MCF 10A (cell line): ENCODE measurements around the gene ZNF469. TPM values are rescaled to one million over a fixed set of nuclear protein-coding genes. Genes with fewer than 3 reads are reported as not detected.

Experiments used
- Bru-seq: library from RNA; stranded (reverse); fragments of 400-500 nt; gene quantifications from one replicate; lab custom pipeline; 2021; lab: Mats Ljungman, UMichigan
- BruChase-seq, 2 experiments: library from RNA; stranded (reverse); fragments of 400-500 nt; gene quantifications; one replicate each; lab custom pipeline; 2021; lab: Mats Ljungman, UMichigan
- BruUV-seq: library from RNA; stranded (reverse); fragments of 400-500 nt; replicated peaks from 2 replicates; lab custom pipeline; 2021; lab: Mats Ljungman, UMichigan
- CTCF ChIA-PET: fragments of 300-600 bp; sonication (Branson Sonifier 250); formaldehyde crosslinking; extraction: SDS; loops from one replicate; lab custom pipeline; 2021; ENCODE audit warnings: antibody characterized with exemption, inconsistent platforms; lab: Yijun Ruan, JAX
- POLR2A ChIA-PET: fragments of 300-600, 350-650 bp; sonication (Branson Sonifier 250); formaldehyde crosslinking; extraction: SDS; loops from one replicate; lab custom pipeline; 2020; ENCODE audit warnings: antibody characterized with exemption, inconsistent platforms; lab: Yijun Ruan, JAX
- DNase-seq: peaks from one replicate; pipeline ENCODE4 v3.0.0-alpha.2; 2018; ENCODE audit not compliant: unreplicated experiment
- H3K27ac Mint-ChIP-seq: one replicate; pipeline ENCODE4 v1.8.0; 2022; ENCODE audit warnings: mild to moderate bottlenecking, low read depth, mixed read lengths; ENCODE audit not compliant: unreplicated experiment
- H3K27me3 Mint-ChIP-seq: one replicate; pipeline ENCODE4 v1.8.0; 2022; ENCODE audit warnings: mixed read lengths; ENCODE audit not compliant: insufficient read depth, unreplicated experiment
- H3K36me3 Mint-ChIP-seq: one replicate; pipeline ENCODE4 v1.8.0; 2022; ENCODE audit warnings: mild to moderate bottlenecking, moderate library complexity, mixed read lengths; ENCODE audit not compliant: insufficient read depth, unreplicated experiment
- H3K4me1 Mint-ChIP-seq: one replicate; pipeline ENCODE4 v1.8.0; 2022; ENCODE audit warnings: mixed read lengths; ENCODE audit not compliant: insufficient read depth, unreplicated experiment
- H3K4me3 Mint-ChIP-seq: one replicate; pipeline ENCODE4 v1.8.0; 2022; ENCODE audit warnings: mild to moderate bottlenecking, moderate library complexity, mixed read lengths; ENCODE audit not compliant: unreplicated experiment
- H3K9me3 Mint-ChIP-seq: one replicate; pipeline ENCODE4 v1.8.0; 2022; ENCODE audit warnings: mixed read lengths; ENCODE audit not compliant: unreplicated experiment
- intact Hi-C: fragments of 100-400 bp; cut with micrococcal nuclease; formaldehyde crosslinking; loops from 2 replicates; pipeline ENCODE4 v1.14.1; 2022
- long read RNA-seq: library from polyadenylated mRNA; stranded (forward); transcript quantifications from one replicate; pipeline ENCODE4 v2.0.0, GENCODE V29; 2022
- total RNA-seq: library from RNA; stranded (reverse); gene quantifications from 2 replicates; pipeline ENCODE4 v1.2.3, GENCODE V29; 2022
- TF ChIP-seq, protein P1 (sequence below): fragments of 200-600 bp; IDR thresholded peaks from one replicate; pipeline ENCODE4 v1.8.0; 2022; ENCODE audit warnings: antibody characterized with exemption, mild to moderate bottlenecking; ENCODE audit not compliant: unreplicated experiment

ZNF469 gene, protein sequence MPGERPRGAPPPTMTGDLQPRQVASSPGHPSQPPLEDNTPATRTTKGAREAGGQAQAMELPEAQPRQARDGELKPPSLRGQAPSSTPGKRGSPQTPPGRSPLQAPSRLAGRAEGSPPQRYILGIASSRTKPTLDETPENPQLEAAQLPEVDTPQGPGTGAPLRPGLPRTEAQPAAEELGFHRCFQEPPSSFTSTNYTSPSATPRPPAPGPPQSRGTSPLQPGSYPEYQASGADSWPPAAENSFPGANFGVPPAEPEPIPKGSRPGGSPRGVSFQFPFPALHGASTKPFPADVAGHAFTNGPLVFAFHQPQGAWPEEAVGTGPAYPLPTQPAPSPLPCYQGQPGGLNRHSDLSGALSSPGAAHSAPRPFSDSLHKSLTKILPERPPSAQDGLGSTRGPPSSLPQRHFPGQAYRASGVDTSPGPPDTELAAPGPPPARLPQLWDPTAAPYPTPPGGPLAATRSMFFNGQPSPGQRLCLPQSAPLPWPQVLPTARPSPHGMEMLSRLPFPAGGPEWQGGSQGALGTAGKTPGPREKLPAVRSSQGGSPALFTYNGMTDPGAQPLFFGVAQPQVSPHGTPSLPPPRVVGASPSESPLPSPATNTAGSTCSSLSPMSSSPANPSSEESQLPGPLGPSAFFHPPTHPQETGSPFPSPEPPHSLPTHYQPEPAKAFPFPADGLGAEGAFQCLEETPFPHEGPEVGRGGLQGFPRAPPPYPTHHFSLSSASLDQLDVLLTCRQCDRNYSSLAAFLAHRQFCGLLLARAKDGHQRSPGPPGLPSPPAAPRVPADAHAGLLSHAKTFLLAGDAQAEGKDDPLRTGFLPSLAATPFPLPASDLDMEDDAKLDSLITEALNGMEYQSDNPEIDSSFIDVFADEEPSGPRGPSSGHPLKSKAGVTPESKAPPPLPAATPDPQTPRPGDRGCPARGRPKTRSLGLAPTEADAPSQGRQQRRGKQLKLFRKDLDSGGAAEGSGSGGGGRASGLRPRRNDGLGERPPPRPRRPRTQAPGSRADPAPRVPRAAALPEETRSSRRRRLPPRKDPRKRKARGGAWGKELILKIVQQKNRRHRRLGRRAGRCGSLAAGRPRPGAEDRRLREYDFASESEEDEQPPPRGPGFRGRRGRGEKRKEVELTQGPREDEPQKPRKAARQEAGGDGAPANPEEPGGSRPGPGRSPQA (N-terminal part only)
- total RNA-seq (not detected in 2 replicates), Bru-seq, nascent RNA (not detected), BruChase-seq, experiment 1, labeled RNA remaining after a 6-hour chase (not detected), BruChase-seq, experiment 2, labeled RNA remaining after a 2-hour chase (not detected)
- long read RNA-seq, result 0 reads

DNA sequence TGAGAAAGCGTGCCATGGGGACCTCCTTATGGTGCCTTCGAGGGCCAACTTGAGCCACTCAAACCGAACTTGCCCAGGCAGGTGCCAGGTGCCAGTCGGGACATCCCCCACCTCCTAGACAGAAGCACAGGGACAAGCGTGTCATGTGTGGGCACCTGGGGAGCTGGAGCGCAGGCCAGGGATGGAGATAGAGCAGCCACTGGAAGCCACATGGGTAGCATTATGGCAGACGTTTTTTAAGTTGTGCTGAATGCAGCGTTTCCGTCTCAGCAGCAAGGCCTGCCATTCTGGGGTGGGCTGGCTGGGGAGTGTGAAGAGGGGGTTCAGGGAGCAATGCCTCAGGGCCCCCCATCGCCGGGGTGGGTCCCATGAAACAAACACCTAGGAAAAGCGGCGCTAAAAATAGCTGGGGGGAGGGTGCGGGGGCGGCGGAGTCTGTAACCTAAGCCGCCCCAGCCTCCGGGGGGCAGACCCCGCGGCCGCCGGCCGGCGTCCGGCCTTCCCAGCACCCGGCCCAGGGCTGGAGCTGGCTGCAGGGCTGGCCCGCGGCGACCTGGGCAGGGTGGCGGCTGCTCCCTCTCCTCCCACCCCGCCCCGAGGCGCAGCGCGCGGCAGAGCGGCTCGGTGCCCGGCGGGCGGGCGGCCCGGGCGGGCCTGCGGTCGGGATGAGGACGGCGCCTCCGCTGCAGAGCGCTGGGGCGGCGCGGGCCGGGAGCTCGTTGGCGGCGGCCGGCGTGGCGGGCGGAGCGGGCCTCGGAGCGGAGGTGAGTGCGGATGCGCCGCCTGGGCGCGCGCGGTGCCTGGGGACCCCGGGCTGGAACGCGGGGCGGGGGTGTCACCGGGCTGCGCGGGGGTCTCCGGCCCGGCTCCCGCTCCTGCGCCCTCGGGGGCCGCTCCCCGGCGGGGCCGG, at the start of gene ZNF469:
ZNF469 (plus strand) TSS at position 469 of the 910 bp plus-strand sequence. CDS start 44,512 bp downstream, outside the sequence.
- TF ChIP-seq, protein P1, sequence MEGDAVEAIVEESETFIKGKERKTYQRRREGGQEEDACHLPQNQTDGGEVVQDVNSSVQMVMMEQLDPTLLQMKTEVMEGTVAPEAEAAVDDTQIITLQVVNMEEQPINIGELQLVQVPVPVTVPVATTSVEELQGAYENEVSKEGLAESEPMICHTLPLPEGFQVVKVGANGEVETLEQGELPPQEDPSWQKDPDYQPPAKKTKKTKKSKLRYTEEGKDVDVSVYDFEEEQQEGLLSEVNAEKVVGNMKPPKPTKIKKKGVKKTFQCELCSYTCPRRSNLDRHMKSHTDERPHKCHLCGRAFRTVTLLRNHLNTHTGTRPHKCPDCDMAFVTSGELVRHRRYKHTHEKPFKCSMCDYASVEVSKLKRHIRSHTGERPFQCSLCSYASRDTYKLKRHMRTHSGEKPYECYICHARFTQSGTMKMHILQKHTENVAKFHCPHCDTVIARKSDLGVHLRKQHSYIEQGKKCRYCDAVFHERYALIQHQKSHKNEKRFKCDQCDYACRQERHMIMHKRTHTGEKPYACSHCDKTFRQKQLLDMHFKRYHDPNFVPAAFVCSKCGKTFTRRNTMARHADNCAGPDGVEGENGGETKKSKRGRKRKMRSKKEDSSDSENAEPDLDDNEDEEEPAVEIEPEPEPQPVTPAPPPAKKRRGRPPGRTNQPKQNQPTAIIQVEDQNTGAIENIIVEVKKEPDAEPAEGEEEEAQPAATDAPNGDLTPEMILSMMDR, result no peak
- H3K36me3 Mint-ChIP-seq, result peaks cover 6% of the 10 kb centered on the region
- H3K27me3 Mint-ChIP-seq, result no peaks in the 10 kb centered on the region
- ChIA-PET POLR2A (no interaction called here), CTCF (no interaction called here)
- no peak for DNase-seq
- H3K4me1 Mint-ChIP-seq, result no peaks in the 10 kb centered on the region
- no peak within 1 kb of the TSS for H3K4me3 Mint-ChIP-seq
- H3K9me3 Mint-ChIP-seq, result no peaks in the 10 kb centered on the region
- intact Hi-C loops, result no loop called here
- no peak within 1 kb of the TSS for H3K27ac Mint-ChIP-seq
- no TSS peak for BruUV-seq

DNA sequence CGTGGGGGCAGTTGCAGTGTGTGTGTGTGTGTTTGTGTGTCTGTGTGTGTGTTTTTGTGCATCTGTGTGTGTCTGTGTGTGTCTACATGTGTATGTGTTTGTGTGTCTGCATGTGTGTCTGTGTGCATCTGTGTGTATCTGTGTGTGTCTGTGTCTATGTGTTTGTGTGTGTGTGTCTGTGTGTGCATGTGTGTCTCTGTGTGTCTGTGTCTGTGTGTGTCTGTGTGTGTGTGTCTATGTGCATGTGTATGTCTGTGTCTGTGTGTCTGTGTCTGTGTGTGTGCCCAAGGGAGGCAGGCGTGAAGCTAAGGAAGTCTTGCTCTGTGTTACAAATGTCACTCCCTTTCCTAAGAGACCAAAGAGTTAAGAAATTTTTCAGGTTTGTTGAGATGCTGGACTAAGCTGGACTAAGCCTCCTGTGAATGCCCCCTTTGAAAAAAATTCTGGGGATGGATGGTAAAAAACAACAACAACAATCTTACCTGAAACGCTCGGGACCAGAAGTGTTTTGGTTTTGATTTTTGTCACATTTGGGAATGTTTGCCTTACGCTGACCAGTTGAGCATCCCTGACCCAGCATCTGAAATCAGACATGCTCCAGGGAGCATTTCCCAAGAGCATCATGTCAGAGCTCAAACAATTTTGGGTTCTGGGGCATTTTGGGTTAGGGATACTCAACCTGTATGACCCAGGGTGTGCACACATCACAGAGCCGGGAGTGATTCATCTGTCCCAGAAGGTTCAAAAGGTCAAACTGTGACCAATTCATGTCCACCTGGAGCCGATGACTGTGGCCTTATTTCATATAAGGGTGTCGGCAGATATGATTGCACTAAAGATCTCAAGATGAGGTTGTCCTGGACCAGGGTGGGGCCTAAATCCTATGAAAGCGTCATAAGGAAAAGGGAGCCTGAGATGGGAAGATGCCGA, 48.6 kb upstream of the ZNF469 start:
- Mint-ChIP-seq H3K4me1 (peaks cover 9% of the 10 kb centered on the region), H3K27ac (no peak overlapping the region), H3K36me3 (no peaks in the 10 kb centered on the region), H3K4me3 (no peak overlapping the region), H3K9me3 (no peaks in the 10 kb centered on the region), H3K27me3 (no peaks in the 10 kb centered on the region)
- intact Hi-C loops, result no loop called here
- TF ChIP-seq, protein P1, result no peak
- ChIA-PET CTCF (no interaction called here), POLR2A (no interaction called here)
- BruUV-seq, result no TSS peak
- DNase-seq, result no peak
